Spleen (tissue), 7 donors: Measurements from ENCODE around the gene MYCN.

Experiments
- CTCF ChIP-seq, 11 experiments: fragments of 200-600 bp in 7 of 11; fragments of 450-650 bp in 4 of 11; sonication (generic) in 4 of 11; IDR thresholded peaks in 8 of 11; conservative IDR thresholded peaks in 3 of 11; 1 replicate in 7 of 11; 2 replicates in 4 of 11; pipeline versions ENCODE4 v1.4.0 to v1.8.0; 2016 to 2021; ENCODE audit warnings: antibody characterized with exemption in 11 of 11, inconsistent platforms in 4 of 11, mild to moderate bottlenecking in 1 of 11
- POLR2A ChIP-seq, 3 donors: fragments of 450-650 bp; IDR thresholded peaks; one replicate each; pipeline ENCODE4 v1.5.1; 2017; ENCODE audit warnings: antibody characterized with exemption in 3 of 3, mild to moderate bottlenecking in 1 of 3
- POLR2AphosphoS5 ChIP-seq, 3 donors: sonication (generic); formaldehyde crosslinking; IDR thresholded peaks; one replicate each; pipeline ENCODE4 v1.5.1; 2017; ENCODE audit warnings: antibody characterized with exemption in 3 of 3
- donor health status: DM: no; HTN: no; CAD: no; lungs with moderate emphysema.
- donor health status: DM: no; HTN: no; CAD: no.
- donor health status: DM: no; HTN: no; CAD: no.

GRCh38 chr2:15942711-15943345 is 2.5 kb downstream of the MYCN start:
- no peak for TF ChIP-seq CTCF (IDR thresholded peaks at IDR 0.05 in 8 of 11, conservative IDR thresholded peaks at IDR 0.05 in 3 of 11)
- no peak for TF ChIP-seq POLR2A (IDR thresholded peaks at IDR 0.05)
- no peak for TF ChIP-seq POLR2AphosphoS5 (IDR thresholded peaks at IDR 0.05)
